DMS114 treated with DMSO at 0.1 percent for 48 hours (cell line): ENCODE measurements around the gene PRPF31.
A peak's percentile ranks its signal among the peaks of the same experiment; 100 is the strongest.

Source experiments
- DNase-seq: peaks from one replicate; lab custom pipeline; 2025; ENCODE audit not compliant: unreplicated experiment; lab: John Stamatoyannopoulos, UW

The PRPF31 gene

DNA sequence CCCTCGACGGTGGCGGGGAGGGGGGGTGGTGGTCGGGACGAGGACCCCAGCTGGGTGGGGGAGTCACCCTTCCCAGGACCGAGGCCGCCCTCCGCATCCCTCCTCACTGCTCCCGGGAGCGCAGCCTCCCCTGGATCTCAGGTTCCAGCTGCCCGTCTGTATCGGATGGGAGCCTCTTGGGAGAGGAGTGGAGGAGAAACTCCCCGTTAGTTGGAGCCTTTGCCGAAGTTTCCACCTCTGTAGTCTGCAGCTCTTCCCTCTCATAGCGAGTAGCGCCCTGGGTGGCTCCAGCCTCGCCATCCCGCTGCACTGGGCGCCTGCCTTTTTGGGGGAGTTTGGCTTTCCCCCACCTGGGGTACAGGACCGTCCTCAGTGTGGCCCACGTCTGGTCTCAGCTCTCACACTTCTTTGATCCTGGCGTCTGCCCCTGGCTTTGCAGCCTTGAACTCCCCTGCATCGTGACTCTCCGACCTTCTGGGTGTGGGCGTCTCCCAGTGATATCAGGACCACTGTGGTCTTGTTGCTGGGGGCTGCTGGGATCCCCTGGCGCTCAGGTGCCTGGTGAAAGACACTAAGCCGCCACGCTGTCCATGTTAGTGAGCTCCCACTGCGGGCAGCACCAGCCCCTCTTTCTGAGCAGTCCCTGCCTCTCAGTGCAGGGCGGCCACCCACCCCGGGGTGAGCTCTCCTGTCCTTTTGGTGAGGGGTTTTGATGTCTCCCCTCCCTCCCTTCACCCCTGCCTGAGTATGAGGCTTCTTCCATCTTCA, 23.1 kb downstream of the PRPF31 start:
- no peak for DNase-seq

DNA sequence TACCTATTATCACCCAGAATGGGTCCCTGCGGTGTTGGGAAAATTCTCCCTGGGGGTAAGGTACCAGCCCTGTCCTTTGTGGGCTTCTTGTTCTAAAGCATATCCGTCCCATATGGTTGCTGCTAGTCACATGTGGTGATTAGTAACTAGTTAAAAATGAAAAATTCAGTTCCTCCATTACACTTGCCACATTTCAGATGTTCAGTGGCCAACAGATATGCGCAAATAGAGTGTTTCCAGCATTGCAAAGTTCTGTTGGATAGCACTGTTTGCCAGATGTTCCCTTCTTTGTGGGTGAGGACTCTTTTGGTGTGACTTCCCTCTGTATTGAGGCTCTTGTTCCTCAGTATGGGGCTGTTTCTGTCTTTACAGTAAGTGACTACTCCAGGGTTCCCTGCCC, 25.8 kb downstream of the PRPF31 start:
- no peak for DNase-seq

DNA sequence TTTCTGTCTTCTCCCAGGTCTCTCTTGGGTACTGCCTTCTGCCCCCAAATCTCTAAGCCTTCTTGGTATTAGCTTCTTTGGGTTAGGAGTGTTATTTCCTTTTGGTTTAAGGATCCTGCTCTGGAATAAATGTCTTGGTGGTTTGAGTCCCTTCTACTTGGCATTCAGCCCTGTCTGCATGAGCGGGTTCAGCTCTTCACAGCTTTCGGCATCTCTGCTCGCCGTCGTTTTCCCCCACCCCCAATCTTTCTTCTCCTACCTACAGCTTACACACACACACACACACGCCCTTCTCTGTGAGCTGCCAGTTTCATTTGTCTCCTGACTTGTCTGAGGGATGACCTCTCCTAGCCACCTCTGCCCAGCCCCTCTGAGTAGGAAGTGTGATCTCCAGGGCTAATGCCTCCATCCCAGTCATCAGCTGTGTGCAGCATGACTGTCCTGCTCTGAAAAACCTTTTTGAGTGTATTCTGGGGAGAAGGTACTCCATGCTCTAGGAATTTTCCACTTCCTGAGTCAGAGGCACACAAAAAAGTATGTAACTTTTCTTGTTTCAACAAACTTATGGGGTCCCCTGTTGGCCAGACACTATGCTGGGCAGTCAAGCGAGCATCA, 26.7 kb downstream of the PRPF31 start:
- DNase-seq, result no peak

DNA sequence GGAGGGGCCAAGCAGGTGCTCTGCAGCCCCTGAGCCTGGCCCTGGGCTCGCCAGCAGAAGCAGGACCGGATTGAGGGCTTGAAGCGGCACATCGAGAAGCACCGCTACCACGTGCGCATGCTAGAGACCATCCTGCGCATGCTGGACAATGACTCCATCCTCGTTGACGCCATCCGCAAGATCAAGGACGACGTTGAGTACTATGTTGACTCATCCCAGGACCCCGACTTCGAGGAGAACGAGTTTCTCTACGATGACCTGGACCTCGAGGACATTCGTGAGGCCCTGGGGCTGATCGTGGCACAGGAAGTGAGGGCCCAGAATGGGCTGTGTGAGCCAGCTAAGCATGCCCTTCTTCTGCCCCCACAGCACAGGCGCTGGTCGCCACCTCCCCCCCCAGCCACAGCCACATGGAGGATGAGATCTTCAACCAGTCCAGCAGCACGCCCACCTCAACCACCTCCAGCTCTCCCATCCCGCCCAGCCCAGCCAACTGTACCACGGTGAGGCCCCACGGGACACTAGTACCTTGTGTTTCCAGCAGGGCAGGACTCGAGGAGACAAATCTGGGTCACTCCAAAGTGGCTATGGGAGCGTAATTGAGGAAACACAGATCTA, 30.1 kb downstream of the PRPF31 start:
- no peak for DNase-seq

DNA sequence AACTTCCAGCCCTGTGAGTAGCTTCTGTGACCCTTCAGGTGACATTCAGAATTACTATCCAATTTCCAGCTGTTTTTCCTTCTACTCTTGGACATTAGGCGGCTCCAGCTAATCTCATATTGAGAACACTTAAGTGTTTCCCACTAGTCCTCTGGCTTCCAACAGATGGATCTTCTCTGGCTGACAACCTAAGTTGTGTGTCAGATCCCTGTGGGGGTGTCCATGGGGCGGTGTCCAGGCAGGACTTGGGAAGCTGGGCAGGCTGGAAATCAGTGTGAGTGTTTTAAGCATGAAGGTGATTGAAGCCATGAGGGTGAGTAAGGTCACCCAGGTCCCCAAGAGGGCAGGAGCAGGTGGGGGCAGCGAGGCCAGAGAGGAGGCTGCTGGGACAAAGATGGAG, 32.1 kb downstream of the PRPF31 start:
- DNase-seq, result no peak

DNA sequence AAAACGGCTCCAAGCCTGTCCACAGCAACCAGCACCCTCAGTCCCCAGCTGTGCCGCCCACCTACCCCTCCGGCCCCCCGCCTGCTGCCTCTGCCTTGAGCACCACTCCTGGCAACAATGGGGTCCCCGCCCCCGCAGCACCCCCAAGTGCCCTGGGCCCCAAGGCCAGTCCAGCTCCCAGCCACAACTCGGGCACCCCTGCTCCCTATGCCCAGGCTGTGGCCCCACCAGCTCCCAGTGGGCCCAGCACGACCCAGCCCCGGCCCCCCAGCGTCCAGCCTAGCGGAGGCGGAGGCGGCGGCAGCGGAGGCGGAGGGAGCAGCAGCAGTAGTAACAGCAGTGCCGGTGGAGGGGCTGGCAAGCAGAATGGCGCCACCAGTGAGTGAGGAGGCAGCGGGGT, 32.6 kb downstream of the PRPF31 start:
- no peak for DNase-seq

DNA sequence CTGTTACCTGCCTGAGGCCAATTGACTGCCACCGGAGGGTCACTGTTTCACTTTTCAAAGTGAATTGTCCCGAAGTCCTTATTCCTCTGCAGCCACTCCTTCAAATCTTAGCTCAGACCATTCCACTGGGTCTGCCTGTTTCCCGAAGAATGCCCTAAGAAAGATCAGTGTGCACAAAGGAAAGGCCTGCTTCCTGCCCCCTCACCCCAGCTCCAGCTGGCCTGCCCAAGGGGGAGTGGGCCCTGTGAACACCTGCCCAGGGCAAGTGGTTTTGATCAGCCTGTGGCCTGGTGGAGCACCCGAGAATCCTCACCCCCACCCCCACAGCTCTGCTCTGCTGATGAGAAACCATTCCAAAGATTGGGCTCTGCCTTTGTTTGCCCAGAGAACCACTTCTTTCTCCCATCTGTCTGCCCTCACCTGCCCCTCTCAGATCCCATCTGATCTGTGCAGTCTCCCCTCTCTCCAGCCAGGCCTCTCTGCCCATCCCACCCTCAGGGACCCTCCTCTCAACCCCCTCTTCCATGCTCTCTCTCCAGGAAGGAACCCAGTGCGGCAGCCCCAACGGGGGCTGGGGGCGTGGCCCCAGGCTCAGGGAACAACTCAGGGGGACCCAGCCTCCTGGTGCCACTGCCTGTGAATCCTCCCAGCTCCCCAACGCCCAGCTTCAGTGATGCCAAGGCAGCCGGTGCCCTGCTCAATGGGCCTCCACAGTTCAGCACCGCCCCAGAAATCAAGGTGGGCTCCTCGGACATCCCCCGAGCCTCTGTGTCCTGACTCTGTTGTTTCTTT, 33.7 kb downstream of the PRPF31 start:
- no peak for DNase-seq

DNA sequence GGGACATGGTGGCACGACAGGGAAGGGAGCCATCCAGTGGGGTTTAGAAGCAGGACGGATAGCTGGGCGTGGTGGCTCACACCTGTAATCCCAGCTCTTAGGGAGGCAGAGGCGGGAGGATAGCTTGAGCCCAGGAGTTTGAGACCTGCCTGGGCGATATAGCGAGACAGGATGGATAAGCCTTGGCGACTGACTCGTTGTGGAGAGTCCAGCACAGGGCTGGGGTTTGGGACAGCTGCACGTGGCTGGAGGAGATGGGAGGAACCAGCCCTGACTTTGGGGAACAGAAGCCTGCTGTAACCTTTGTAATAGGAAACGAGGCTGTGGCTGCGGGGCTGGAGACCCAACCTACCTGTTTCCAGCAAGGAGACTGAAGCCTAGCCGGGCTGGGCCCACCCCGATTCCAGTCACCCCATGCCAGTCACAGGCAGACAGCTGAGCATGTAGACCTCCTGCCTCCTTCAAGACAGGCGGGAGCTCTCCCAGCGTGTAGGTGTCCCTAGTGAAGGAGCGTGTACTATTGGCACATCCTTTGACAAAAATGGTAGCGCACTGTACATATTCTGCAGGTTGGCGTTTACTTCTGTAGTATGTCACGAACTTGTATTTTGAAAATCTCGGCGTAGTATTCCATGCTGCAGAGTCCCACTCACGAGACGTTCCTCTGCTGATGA, 35.9 kb downstream of the PRPF31 start:
- no peak for DNase-seq

DNA sequence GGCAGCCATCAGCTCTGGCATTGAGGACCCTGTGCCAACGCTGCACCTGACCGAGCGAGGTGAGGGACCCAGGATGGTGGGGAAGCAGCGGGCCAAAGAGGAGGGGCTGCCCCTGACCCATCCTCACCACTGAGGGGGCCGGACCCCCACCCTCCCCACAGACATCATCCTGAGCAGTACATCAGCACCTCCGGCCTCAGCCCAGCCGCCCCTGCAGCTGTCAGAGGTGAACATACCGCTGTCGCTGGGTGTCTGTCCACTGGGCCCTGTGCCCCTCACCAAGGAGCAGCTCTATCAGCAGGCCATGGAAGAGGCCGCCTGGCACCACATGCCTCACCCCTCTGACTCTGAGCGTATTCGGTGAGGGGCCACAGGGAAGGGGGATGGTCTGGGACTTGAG, 36.7 kb downstream of the PRPF31 start:
- no peak for DNase-seq

DNA sequence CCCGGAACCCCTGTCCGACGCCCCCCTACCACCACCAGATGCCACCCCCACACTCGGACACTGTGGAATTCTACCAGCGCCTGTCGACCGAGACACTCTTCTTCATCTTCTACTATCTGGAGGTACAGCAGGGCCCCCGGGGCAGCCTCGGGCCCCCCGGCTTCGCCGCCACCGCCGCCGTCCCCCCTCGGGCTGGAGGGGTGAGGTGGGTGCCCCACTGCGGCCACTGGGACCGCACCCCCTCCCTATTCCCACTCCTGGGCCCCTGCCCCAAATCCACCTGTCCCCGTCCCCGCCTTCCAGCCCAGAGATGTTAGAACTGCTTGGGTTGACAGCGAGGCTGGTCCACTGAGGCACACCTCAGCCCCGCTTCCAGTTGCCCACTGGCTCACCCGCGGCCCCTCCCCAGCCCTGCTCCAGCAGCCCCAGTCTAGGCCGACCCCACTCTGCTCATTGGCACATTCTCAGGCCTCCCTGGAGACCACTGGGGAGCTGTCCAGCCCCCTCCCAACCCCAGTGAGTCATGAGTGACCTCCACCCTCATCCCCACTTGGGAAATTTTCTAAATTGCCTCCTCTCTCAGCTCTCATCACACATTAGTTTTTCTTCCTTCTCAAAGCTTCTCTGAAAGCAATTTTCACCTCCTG, 37.4 kb downstream of the PRPF31 start:
- DNase-seq, result no peak

DNA sequence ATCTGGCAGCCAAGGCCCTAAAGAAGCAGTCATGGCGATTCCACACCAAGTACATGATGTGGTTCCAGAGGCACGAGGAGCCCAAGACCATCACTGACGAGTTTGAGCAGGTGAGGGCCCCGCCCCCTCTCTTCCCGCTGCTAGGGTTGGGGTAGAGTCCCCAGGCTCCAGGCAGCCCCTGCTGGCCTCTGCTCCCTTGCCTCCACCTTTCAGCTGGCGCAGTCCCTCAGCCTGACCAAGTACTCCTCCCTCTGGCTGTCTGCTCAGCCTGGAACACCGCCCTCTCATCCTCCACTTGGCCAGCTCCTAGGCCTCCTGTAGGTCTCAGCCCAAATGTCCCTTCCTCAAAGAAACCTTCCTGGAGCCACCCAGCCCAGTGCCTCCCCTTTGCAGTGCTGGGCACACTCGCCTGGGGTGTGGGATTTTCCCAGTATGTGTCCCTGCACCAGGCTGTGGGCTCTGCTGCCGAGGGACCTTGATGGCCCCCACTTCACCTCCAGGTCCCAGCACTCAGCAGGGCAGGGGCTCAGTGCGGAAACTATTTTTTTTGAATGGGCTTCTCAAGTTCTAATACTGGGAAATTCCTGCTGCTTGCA, 38.3 kb downstream of the PRPF31 start:
- DNase-seq, result no peak

DNA sequence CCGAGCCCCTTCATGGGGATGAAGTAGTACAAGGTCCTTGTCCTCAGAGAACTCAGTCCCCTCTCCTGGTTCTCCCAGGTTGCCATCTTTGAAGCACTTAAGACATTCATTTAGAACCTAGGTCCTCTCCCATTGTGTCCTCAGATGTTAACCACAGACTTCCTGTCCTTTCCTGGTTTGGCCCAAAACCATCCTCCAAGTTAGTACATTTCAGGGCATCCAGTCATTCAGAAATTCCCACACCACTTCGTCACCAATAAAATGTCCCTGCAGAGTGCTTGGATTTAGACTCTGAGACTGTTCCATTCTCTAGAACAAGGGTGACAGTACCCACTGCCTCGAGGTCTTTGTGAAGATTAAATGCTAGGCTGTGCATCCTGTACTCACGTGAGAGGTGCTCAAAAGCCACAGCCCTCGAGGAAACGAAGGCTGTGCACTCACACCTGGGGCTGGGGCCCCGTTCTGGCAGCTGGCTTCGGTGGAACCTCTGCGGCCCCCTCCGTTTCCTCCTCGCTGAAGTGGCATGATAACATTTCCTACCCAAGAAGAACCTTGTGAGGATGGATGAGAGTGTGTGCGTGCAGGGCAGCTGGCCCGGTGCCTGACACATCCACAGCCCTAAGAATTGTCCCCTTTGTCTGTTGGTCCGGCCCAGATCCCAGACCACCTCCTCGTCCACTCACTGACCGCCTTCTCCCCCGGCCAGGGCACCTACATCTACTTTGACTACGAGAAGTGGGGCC, 39.2 kb downstream of the PRPF31 start:
- DNase-seq, result no peak

DNA sequence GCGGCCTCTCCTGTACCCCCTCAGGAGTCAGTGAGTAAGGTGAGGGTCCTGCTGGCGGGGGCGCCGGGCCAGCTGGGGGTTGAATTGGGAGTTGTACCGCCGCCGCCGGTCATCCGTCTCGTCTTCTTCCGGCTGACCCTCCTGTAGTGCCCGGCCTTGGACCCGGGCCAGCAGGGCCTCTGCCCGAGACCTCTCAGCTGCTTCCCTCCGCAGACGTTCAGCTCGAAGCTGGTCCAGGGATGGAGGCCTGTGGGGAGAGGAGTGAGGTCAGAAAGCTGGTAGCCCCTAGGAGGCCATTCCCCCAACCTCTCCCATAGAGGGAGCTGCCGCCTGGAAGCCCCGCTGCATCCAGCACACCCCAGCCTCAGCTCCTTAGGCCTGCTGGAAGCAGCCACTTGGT, 40.1 kb downstream of the PRPF31 start:
- no peak for DNase-seq

DNA sequence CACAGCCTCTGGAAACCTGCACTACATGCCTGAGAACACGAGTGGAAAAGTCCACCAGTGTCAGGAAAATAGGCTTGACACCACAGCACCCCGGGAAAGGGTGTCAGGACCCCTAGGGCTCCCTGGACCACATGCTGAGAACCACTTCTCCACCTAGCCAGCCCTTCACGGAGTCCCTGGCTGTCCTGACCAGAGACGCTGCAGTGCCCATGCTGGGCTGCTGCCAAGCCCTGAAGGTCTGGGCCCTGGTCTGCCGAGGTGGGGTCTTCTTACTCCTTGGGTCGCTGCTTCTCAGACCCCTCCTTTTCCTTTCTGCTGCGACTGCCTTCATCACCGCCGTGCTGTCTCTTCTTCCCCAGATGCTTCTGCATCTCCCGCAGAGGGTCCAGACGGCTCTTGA, 40.9 kb downstream of the PRPF31 start:
- no peak for DNase-seq

DNA sequence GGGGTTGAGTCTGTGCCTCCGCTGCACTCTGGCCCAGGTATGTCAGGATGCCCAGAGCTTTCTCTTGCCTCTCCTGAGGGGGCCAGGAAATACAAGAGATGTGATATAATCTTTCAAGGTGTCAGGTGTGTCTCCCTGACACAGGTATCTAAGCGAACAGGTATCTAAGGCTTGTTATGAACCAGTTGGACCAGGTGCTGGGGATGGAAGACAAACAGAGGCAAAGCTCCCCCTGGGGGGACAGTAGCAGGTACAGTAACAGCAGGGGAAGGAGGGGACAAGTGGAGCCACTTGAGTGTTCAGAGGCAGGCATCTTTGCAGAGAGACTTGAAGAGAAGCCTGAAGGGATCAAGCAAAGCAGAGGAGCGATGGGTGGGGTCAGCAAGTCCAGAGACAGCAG, 41.4 kb downstream of the PRPF31 start:
- no peak for DNase-seq

DNA sequence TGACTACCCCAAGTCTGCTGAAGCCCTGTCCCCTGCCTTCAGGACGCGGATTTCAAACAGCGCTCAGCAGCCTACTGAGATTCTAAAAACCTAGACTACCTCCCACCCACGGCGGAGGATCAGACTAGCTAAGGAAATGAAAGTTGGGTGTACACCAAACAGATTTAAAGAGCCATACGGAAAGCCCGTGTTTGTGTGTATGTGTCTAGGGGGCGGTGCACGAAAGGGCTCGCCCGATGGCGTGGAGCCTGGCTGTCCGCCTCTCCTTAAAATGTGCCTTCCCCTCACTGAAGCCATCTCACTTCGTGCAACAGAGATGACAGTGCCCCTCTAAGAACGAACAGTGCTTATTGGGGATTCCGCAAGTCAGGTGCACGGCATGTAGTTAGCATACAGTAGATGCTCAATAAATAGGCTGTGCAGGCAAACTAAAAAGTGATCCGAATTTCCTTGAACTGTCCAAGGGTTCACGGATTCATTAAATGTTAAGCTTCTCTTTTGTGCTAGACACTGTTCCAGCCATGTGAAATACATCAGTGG, 43.3 kb downstream of the PRPF31 start:
- no peak for DNase-seq

DNA sequence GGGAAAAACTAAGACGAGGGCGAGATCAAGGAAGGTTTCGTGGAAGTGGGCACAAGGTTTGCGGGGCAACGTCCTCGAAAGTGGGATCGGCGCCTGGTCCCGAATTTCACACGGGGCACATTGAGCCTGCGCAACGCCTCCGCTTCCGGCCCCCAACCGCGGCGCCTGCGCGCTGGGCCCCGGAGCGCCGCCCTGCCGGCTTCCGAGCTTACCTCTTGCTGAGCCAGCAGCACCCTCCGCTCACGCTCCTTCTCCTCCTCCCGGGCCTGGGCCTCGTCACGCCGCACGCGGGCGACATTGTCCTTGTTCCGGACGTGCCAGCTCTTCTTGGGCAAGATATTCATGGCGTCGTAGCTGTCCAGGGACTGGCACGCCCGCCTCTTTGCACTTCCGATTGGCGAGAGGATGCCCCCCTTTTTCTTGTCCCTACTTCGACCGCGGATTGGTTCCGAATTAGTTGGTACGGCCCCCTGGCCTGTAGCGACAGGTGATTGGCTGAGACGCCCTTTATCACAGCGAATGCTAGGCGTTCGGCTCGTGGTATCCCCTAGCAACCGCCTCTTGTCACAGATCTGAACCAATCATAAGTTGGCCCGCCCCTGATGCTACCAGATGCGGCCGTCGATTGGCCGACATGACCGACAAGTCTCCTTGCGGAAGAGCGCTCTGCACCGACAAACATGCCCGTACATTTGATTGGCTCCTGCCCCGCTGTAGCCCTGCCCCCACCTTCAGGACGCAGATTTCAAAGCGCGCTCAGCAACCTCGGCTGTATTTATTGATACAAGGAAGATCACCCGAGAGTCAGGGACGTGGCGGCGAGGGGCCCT, 44.0 kb downstream of the PRPF31 start, which contains the start of gene LENG1:
Gene LENG1, minus strand, starts transcription at position 370 of the 830 bp plus-strand sequence. Its CDS starts 26 bp downstream, at position 344.
- DNase-seq, result peak; percentile 100

DNA sequence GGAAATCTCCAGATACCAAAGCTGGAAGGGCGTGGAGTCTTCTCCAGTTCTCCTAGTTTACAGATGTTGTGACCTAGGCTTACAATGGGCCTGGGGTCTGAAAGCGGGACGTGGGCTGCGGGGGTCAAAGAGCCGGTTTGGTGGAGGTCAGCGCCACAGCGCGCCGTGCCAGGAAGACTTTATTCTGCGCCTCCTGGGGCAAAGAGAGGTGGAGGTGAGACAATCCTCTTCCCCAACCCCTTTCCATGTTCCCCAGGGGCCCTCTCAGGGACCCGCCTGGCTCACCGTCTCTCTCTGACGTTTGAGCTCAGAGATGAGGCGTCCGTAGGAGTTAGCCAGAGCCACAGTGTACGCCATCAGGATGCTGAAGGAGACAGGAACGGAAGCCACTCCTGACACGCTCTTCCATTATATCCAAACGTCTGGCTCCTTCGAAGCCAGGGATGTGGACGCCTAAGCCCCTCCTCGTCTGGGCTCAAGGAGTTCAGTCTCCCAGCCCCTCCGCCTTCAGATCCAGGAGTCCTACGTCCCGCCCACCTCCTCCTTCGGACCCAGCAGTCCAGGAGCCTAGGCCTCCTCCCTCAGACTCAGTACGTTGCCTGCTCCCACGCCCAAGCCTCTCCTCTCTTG, 44.7 kb downstream of the PRPF31 start:
- no peak for DNase-seq
